K562 (cell line): ENCODE results near the gene TTC9C. TPM values are rescaled to one million over a fixed set of nuclear protein-coding genes. Genes with fewer than 3 reads are reported as not detected.

Source experiments
- AFF4 ChIP-seq: sonication (generic); formaldehyde crosslinking; IDR thresholded peaks from 2 replicates; pipeline ENCODE4 v1.8.0; 2023; ENCODE audit warnings: mild to moderate bottlenecking, missing genetic modification reagents
- DDX20 ChIP-seq: fragments of 450-650 bp; IDR thresholded peaks from 2 replicates; pipeline ENCODE4 v1.6.1; 2016; ENCODE audit warnings: missing genetic modification characterization, low read depth, mild to moderate bottlenecking, missing compliant biosample characterization, moderate library complexity
- ESRRA ChIP-seq: fragments of 450-650 bp; IDR thresholded peaks from 2 replicates; pipeline ENCODE4 v1.6.1; 2014; ENCODE audit warnings: low read depth, mild to moderate bottlenecking, moderate library complexity, borderline replicate concordance
- EWSR1 ChIP-seq: fragments of 450-650 bp; IDR thresholded peaks from 2 replicates; pipeline ENCODE4 v1.6.1; 2018; ENCODE audit warnings: borderline replicate concordance, mild to moderate bottlenecking, low read depth, moderate library complexity; ENCODE audit not compliant: partially characterized antibody
- KDM1A ChIP-seq, 2 experiments: fragments of 450-650 bp; IDR thresholded peaks; 2 replicates each; pipeline ENCODE4 v1.6.1; 2016; ENCODE audit warnings: mild to moderate bottlenecking in 2 of 2
- KLF13 ChIP-seq: fragments of 450-650 bp; IDR thresholded peaks from 2 replicates; pipeline ENCODE4 v1.6.1; 2016; ENCODE audit warnings: missing genetic modification characterization, low read depth, mild to moderate bottlenecking, missing compliant biosample characterization, moderate library complexity, borderline replicate concordance
- MCM7 ChIP-seq, 2 experiments: fragments of 450-650 bp; IDR thresholded peaks; 2 replicates each; pipeline ENCODE4 v1.6.1; 2016 to 2018
- MED1 ChIP-seq: sonication (generic); formaldehyde crosslinking; IDR thresholded peaks from 2 replicates; pipeline ENCODE4 v1.8.1; 2023; ENCODE audit warnings: missing genetic modification reagents, borderline replicate concordance
- MEIS2 ChIP-seq: fragments of 450-650 bp; IDR thresholded peaks from 2 replicates; pipeline ENCODE4 v1.6.1; 2014; ENCODE audit warnings: mild to moderate bottlenecking; ENCODE audit not compliant: partially characterized antibody
- NFYB ChIP-seq: IDR thresholded peaks from 2 replicates; pipeline ENCODE4 v1.6.1; 2011; ENCODE audit warnings: mild to moderate bottlenecking, moderate library complexity; ENCODE audit not compliant: insufficient read length; ENCODE audit errors: extremely low read depth
- NR0B1 ChIP-seq: fragments of 450-650 bp; IDR thresholded peaks from one replicate; pipeline ENCODE4 v1.6.1; 2018; ENCODE audit warnings: mild to moderate bottlenecking, moderate library complexity; ENCODE audit not compliant: partially characterized antibody
- NR3C1 ChIP-seq: sonication (generic); formaldehyde crosslinking; IDR thresholded peaks from 2 replicates; pipeline ENCODE4 v1.8.1; 2022; ENCODE audit warnings: missing genetic modification reagents
- POLR2AphosphoS2 ChIP-seq: IDR thresholded peaks from 2 replicates; pipeline ENCODE4 v1.6.1; 2012; ENCODE audit warnings: low read length, improper control_type of control experiment
- POLR2G ChIP-seq: fragments of 200-400 bp; formaldehyde crosslinking; IDR thresholded peaks from 2 replicates; pipeline ENCODE4 v1.6.1; 2017; ENCODE audit warnings: low read depth, mild to moderate bottlenecking, antibody characterized with exemption, low read length, moderate library complexity
- U2AF1 ChIP-seq: fragments of 200-400 bp; formaldehyde crosslinking; optimal IDR thresholded peaks from 2 replicates; pipeline ENCODE3; 2017; ENCODE audit warnings: mild to moderate bottlenecking, low read depth, low read length, moderate library complexity
- ZBTB7A ChIP-seq: IDR thresholded peaks from 2 replicates; pipeline ENCODE4 v1.6.1; 2011; ENCODE audit warnings: low read depth, mild to moderate bottlenecking, low read length, moderate library complexity, borderline replicate concordance; ENCODE audit not compliant: control insufficient read depth
- ZNF23 ChIP-seq: fragments of 250-450 bp; sonication (Bioruptor Pico); IDR thresholded peaks from 2 replicates; pipeline ENCODE4 v1.4.0; 2020; ENCODE audit warnings: mild to moderate bottlenecking
- ZNF274 ChIP-seq: IDR thresholded peaks from 2 replicates; pipeline ENCODE4 v1.6.1; 2011; ENCODE audit warnings: low read depth, mild to moderate bottlenecking, low read length, moderate library complexity, borderline replicate concordance
- ZNF311 ChIP-seq: fragments of 250-450 bp; sonication (Bioruptor Pico); IDR thresholded peaks from 2 replicates; pipeline ENCODE4 v1.4.0; 2020; ENCODE audit warnings: mild to moderate bottlenecking, moderate library complexity
- ZNF408 ChIP-seq: fragments of 250-450 bp; sonication (Bioruptor Pico); IDR thresholded peaks from 2 replicates; pipeline ENCODE4 v1.4.0; 2020; ENCODE audit warnings: low read depth, mild to moderate bottlenecking, moderate library complexity
- ZNF785 ChIP-seq: fragments of 250-450 bp; sonication (Bioruptor Pico); IDR thresholded peaks from 2 replicates; pipeline ENCODE4 v1.4.0; 2020; ENCODE audit warnings: mild to moderate bottlenecking
- polyA plus RNA-seq, 8 experiments: library from polyadenylated mRNA; depleted of rRNA in 4 of 8; stranded (reverse) in 5 of 8; unstranded in 3 of 8; fragments of >200 nt; fragmentation: Nextera tagmentation in 2 of 8; fragmentation: Illumina TruSeq in 1 of 8; extraction: Ambion mirVana in 2 of 8; extraction: Trizol in 1 of 8; gene quantifications; 2 replicates each; pipeline versions ENCODE4 v1.2.1 to v1.2.3, GENCODE V29; 2011 to 2014; ENCODE audit warnings: inconsistent platforms in 1 of 8, missing spikeins in 1 of 8
- total RNA-seq, 7 experiments: library from RNA; depleted of rRNA in 6 of 7; stranded (reverse); fragments of >200 nt in 6 of 7; fragmentation: Illumina TruSeq in 2 of 7; extraction: Trizol in 2 of 7; gene quantifications; 2 replicates each; pipeline versions ENCODE4 v1.2.1 to v1.2.3, GENCODE V29; 2011 to 2021; ENCODE audit warnings: low replicate concordance in 1 of 7

TTC9C gene
- total and polyA plus RNA-seq, 9 of the 15 experiments (the other 6 are each of a cell fraction or from before 2014, with no cell fraction given), result 32.8 to 59.0 (median 37.1) TPM

- TF ChIP-seq NFYB (no peak), MEIS2 (no peak), U2AF1 (no peak), KDM1A (IDR thresholded peaks at IDR 0.05) (no peak), ZNF785 (no peak), POLR2AphosphoS2 (peak; percentile 98), ZNF23 (CRISPR knock-in tag) (no peak), EWSR1 (no peak), AFF4 (no peak), MED1 (CRISPR knock-in tag) (no peak), POLR2G (peak; percentile 84), MCM7 (IDR thresholded peaks at IDR 0.05) (no peak), ZNF311 (no peak), ZNF274 (no peak), ZBTB7A (no peak), NR0B1 (no peak), ZNF408 (CRISPR knock-in tag) (no peak), KLF13 (0 out of 2 replicates have a peak, but pooled peaks have one; percentile 17), DDX20 (no peak), NR3C1 (no peak), ESRRA (no peak)
Observed at GRCh38 chr11:62705880-62706849, 22.1 kb upstream of the TTC9C start (continued).
